Ovary (tissue), 9 donors: ENCODE data around the gene LGR5. TPM values are rescaled to one million over a fixed set of nuclear protein-coding genes. Genes with fewer than 3 reads are reported as not detected.

Experiments
- DNase-seq, 5 donors: peaks; one replicate each; pipeline ENCODE4 v3.0.0-alpha.2; 2019 to 2020
- H3K27ac ChIP-seq, 2 donors: fragments of 200-600 bp; one replicate each; pipeline versions ENCODE4 v1.5.1 to v1.8.0; 2019 to 2022
- H3K27me3 ChIP-seq: fragments of 200-600 bp; one replicate; pipeline ENCODE4 v1.8.0; 2022
- H3K36me3 ChIP-seq: fragments of 200-600 bp; sonication (generic); one replicate; pipeline ENCODE4 v1.5.1; 2019
- H3K4me1 ChIP-seq: one replicate; pipeline ENCODE4 v1.8.1; 2013; ENCODE audit warnings: mild to moderate bottlenecking, moderate library complexity; ENCODE audit not compliant: insufficient read depth
- H3K4me3 ChIP-seq: fragments of 200-600 bp; sonication (generic); one replicate; pipeline ENCODE4 v1.5.1; 2017
- H3K9me3 ChIP-seq, 2 donors: fragments of 200-600 bp in 1 of 2; sonication (generic) in 1 of 2; one replicate each; pipeline versions ENCODE4 v1.5.1 to v1.8.1; 2013 to 2019; ENCODE audit warnings: mild to moderate bottlenecking in 1 of 2, moderate library complexity in 1 of 2
- EP300 ChIP-seq: sonication (generic); formaldehyde crosslinking; IDR thresholded peaks from one replicate; pipeline ENCODE4 v1.6.1; 2017; ENCODE audit warnings: antibody characterized with exemption
- POLR2A ChIP-seq: fragments of 450-650 bp; IDR thresholded peaks from one replicate; pipeline ENCODE4 v1.6.1; 2017; ENCODE audit warnings: antibody characterized with exemption, mild to moderate bottlenecking, moderate library complexity
- WGBS, 3 donors: extraction: QIAGEN DNeasy Blood & Tissue Kit in 1 of 3; methylation state at CpG; one replicate each; pipeline versions ENCODE4 v1.1.5 to v1.1.7; 2013 to 2017; 5-methylcytosine and 5-hydroxymethylcytosine counted together
- intact Hi-C, 4 donors: fragments of 100-400 bp; cut with DNase I; formaldehyde crosslinking; loops; one replicate each; pipeline versions ENCODE4 v1.11.0 to v1.15.1; 2022 to 2023
- polyA plus RNA-seq, 2 donors: library from polyadenylated mRNA; stranded (reverse); fragments of 200-250 nt in 1 of 2; fragments of 350-450 nt in 1 of 2; fragmentation: Illumina TruSeq in 1 of 2; extraction: RNeasy Lipid Tissue Mini Kit (QIAGEN cat#74804) in 1 of 2; gene quantifications; one replicate each; pipeline ENCODE4 v1.2.3, GENCODE V29; 2013 to 2014
- total RNA-seq, 7 donors: library from RNA; depleted of rRNA in 2 of 7; stranded (reverse); fragments of >200 nt in 2 of 7; fragmentation: NEBNext Ultra II Directional in 3 of 7; extraction: Animal tissue kit (Norgen Biotek cat#: 25700) in 3 of 7; gene quantifications; one replicate each; pipeline versions ENCODE4 v1.1.0 to v1.2.4, GENCODE V29; 2016 to 2023
- TF ChIP-seq, protein P1 (sequence below), 3 donors: fragments of 450-650 bp in 2 of 3; fragments of 200-600 bp in 1 of 3; IDR thresholded peaks; one replicate each; pipeline versions ENCODE4 v1.5.1 to v1.8.0; 2016 to 2022; ENCODE audit warnings: antibody characterized with exemption in 3 of 3, mild to moderate bottlenecking in 1 of 3
- donor health status: DM: no; HTN: no; CAD: no; lungs with moderate emphysema.
- donor health status: DM: no; HTN: no; CAD: no.
- donor health status: Bipolar disorder and iron deficiency.
- donor health status: DM: yes; HTN: yes; CAD: no.
- donor health status: DM: no; HTN: no; CAD: no.
- donor health status: DM: yes; HTN: yes; CAD: no.

Gene LGR5
- total and polyA plus RNA-seq, 9 donors = 0.31 to 3.5 (median 0.84) TPM

DNA sequence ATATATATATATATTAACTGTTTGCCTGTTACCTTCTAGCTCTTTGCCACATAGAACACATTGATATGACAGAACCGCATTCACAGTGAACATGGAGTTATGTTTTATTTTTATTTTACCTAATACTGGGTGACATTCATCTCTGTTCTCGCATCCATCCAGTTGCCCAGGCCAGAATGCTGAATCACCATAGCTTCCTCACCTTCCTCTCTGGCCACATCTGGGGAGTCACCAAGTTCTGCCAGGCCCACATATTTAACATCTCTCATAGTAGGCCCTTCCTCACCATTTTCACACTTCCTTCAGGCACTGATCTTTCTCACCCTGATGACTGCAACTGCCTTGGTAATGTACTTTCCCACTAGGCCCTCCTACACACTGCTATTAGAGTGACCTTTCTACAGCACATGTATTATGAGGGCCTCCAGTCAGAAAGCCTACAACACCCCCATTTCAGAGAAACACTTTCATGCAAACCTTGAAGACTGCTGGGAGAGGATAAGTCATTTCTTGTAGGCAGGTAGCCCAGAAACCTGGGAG, 106.8 kb downstream of the LGR5 start:
- Histone ChIP-seq H3K4me3 (no peak overlapping the region), H3K27ac (no peak overlapping the region), H3K27me3 (no peaks in the 10 kb centered on the region), H3K36me3 (no peaks in the 10 kb centered on the region), H3K9me3 (no peaks in the 10 kb centered on the region), H3K4me1 (no peaks in the 10 kb centered on the region)
- DNase-seq = no peak
- intact Hi-C loops = no loop called here
- no peak for TF ChIP-seq EP300
- TF ChIP-seq, protein P1, sequence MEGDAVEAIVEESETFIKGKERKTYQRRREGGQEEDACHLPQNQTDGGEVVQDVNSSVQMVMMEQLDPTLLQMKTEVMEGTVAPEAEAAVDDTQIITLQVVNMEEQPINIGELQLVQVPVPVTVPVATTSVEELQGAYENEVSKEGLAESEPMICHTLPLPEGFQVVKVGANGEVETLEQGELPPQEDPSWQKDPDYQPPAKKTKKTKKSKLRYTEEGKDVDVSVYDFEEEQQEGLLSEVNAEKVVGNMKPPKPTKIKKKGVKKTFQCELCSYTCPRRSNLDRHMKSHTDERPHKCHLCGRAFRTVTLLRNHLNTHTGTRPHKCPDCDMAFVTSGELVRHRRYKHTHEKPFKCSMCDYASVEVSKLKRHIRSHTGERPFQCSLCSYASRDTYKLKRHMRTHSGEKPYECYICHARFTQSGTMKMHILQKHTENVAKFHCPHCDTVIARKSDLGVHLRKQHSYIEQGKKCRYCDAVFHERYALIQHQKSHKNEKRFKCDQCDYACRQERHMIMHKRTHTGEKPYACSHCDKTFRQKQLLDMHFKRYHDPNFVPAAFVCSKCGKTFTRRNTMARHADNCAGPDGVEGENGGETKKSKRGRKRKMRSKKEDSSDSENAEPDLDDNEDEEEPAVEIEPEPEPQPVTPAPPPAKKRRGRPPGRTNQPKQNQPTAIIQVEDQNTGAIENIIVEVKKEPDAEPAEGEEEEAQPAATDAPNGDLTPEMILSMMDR (IDR thresholded peaks at IDR 0.05) = no peak
- TF ChIP-seq POLR2A = no peak
- WGBS, 3 donors = 94 to 97% (median 96%) methylated on average over 2 of the region's 2 CpGs

DNA sequence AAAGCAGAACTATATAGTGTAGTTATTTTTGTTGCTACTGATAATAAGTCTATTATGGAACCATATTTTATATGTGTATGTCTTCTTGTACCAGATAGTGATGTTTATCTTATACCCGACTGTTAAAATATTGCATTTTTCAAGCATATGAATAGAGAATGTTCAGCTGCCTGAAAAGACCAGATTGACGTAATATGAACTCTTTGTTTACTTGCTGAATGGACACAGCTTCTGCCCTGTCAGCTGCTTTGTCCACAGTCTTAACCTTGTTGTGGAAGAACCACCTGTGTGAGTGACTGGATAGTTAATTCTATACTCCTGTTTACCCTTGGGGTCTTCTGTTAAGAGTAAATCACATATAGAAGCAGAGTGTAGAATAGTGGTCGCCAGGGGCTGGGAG, 109.3 kb downstream of the LGR5 start:
- no peaks in the 10 kb centered on the region for H3K36me3 ChIP-seq
- H3K4me3 ChIP-seq = no peak overlapping the region
- no peaks in the 10 kb centered on the region for H3K27me3 ChIP-seq
- WGBS, 3 donors = 55 to 67% (median 57%) methylated on average over 3 of the region's 3 CpGs
- no peaks in the 10 kb centered on the region for H3K4me1 ChIP-seq
- no peak for DNase-seq
- H3K27ac ChIP-seq = no peak overlapping the region
- no peaks in the 10 kb centered on the region for H3K9me3 ChIP-seq
- TF ChIP-seq POLR2A = no peak
- no peak for TF ChIP-seq EP300
- TF ChIP-seq, protein P1 (IDR thresholded peaks at IDR 0.05) = no peak
- intact Hi-C loops = no loop called here

DNA sequence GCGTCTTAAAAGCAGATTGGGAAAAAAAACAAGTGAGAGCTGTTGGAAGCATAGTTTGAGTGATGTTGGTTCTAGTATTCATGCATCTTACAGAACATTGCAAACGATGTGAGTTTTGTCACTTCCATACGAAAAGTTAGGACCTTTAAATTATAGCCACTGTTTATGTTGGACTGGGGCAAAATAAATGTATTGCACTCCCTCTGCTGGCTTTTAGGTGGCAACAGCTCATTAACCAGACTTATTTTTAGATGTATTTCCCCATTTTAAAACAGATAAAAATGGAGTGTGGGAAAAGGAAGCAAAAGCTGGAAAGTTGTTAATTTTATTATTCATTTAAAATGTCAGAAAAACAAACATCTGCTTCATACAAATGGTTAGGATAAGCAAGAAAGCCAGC, 111.9 kb downstream of the LGR5 start:
- WGBS, 3 donors = 31 to 40% (median 33%) methylated on average over 3 of the region's 3 CpGs
- TF ChIP-seq, protein P1 (IDR thresholded peaks at IDR 0.05) = no peak
- no peak for TF ChIP-seq EP300
- no peak for TF ChIP-seq POLR2A
- H3K9me3 ChIP-seq = no peaks in the 10 kb centered on the region
- H3K4me1 ChIP-seq = no peaks in the 10 kb centered on the region
- no peak overlapping the region for H3K4me3 ChIP-seq
- H3K27me3 ChIP-seq = no peaks in the 10 kb centered on the region
- H3K27ac ChIP-seq = no peak overlapping the region
- no peaks in the 10 kb centered on the region for H3K36me3 ChIP-seq
- intact Hi-C loops = no loop called here
- DNase-seq = no peak

DNA sequence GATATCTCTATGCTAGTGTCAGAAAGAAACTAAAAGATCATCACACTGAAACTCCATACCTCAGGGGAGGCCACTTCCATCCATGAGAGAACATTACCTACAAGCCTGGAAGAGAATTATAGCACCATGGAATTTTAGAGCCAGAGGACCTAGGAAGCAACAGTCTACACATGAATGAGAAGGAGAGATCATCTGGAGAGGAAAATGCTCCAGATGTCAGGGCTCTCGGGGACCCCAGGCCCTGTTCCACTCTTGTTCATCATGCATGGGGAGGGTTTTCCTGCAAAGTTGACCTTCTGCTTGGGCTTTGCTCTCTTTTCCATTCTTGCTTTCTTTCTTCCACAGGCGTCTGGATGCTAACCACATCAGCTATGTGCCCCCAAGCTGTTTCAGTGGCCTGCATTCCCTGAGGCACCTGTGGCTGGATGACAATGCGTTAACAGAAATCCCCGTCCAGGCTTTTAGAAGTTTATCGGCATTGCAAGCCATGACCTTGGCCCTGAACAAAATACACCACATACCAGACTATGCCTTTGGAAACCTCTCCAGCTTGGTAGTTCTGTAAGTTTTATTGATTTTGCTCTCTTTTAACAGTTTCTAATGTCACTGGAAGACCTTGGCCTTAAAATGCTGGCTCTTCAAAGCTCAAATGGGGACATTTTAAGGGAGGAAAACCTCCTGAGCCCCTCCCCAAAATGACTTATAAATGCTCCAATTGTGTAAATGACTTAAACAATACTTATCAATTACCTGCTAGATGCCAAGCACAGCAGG, 113.3 kb downstream of the LGR5 start:
- intact Hi-C loops = no loop called here
- no peaks in the 10 kb centered on the region for H3K9me3 ChIP-seq
- TF ChIP-seq POLR2A (no peak), EP300 (no peak)
- TF ChIP-seq, protein P1 (IDR thresholded peaks at IDR 0.05) = no peak
- H3K36me3 ChIP-seq = no peaks in the 10 kb centered on the region
- H3K4me3 ChIP-seq = no peak overlapping the region
- no peak overlapping the region for H3K27ac ChIP-seq
- H3K27me3 ChIP-seq = no peaks in the 10 kb centered on the region
- 43 to 67% (median 43%) methylated on average over 5 of the region's 5 CpGs for WGBS, 3 donors
- DNase-seq = no peak
- no peaks in the 10 kb centered on the region for H3K4me1 ChIP-seq
